SKM-1 (cell line): ENCODE results near the gene FUT7.
A peak's percentile ranks its signal among the peaks of the same experiment; 100 is the strongest.

Experiments used
- DNase-seq: peaks from one replicate; lab custom pipeline; 2025; ENCODE audit not compliant: unreplicated experiment; lab: John Stamatoyannopoulos, UW

The FUT7 gene

DNA sequence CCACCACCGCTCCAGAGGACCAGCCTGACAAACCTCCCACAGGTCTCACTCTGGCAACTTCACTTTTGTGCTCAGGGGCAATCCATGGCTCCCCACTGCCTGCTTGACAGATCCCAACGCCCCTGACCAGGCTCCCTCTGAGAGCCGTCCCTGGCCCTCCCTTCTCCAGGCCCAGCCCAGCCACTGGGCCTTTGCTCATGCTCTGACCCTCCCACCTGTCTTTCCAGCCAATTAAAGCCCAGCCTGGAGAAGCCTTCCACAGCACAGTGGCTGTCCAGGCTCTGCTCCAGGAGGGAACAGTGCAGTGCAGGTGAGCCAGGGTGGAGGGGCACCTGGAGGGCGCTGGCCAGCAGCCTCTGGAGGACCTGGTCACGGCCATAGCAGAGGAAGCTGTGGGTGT, 18.7 kb upstream of the FUT7 start:
- DNase-seq = no peak

GRCh38 chr9:137049544-137050449, 17.9 kb upstream of the FUT7 start:
- DNase-seq = peak; percentile 75

GRCh38 chr9:137048655-137049543, 17.0 kb upstream of the FUT7 start:
- no peak for DNase-seq

DNA sequence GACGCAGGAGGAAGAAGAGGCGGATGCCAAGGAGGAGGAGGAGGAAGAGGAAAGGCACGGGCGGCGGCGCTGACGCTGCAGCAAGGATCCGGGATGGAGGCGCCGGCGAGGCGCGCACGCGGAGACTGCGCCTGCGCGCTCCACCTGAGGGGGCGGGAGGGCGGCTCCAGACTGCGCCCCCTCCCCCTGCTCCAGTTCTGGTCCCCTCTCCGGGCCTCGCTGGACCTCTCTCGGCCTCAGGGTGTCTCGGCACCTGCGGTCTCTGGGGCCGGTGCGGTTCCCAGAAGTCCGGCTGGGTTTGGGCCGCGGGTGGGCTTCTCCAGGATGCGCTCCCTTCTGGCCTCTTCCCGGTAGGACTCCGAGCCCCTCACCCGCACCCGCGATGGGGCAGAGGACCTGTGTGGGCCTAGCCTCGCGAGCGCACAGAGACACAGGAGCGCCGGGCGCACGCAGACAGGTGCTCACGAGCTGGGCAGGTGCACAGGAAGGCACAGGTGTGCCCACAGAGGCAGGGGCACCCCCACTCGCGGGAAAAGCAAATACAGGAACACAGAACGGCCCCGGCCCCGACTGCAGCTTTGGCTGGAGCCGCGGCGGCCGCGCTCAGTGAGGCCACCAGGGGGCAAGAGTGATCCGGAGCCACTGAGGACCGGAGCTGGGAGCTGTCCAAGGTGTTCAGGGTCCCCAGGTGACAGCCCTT, 14.3 kb upstream of the FUT7 start, which contains the start of gene NPDC1:
Gene NPDC1 (minus strand): TSS at position 90 of the 700 bp plus-strand sequence. CDS start 188 bp downstream, outside the sequence.
- peak; percentile 68 for DNase-seq

DNA sequence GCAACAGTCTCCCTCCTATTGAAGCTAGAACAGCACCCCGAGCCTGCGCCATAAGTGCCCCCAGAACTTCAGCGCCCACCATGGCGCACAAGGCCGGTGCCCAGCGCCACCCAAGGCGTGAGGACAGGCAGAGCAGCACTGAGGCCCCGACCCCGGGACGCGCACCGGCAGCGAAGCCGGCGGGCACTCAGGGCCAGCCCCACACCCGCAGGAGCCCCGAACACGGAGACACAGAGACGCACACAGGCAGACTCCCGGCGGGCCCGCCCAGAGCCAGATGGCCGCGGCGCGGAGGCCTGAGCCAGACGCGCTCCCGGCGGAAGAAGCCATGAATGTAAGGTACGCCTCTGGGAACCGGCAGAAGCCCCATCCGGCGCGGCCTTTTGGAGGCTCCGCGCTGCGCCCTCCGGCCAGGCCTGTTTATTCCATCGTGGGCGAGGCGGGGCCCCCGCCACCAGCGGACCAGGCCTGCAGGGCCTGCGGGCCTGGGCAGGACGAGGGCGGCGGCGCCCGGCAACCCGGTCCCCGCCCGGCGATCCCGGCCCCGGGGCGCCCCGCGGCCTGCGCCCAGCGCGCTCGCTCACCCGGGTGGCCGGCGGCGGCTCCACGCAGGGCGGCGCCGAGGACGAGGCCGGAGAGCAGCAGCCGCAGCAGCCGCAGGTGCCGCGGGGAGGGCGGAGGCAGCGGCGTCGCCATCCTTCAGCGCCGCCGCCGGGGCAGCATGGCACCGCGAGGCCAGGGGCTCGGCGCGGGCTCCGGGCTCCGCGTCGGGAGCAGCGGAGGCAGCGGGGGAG, 13.6 kb upstream of the FUT7 start:
- no peak for DNase-seq

DNA sequence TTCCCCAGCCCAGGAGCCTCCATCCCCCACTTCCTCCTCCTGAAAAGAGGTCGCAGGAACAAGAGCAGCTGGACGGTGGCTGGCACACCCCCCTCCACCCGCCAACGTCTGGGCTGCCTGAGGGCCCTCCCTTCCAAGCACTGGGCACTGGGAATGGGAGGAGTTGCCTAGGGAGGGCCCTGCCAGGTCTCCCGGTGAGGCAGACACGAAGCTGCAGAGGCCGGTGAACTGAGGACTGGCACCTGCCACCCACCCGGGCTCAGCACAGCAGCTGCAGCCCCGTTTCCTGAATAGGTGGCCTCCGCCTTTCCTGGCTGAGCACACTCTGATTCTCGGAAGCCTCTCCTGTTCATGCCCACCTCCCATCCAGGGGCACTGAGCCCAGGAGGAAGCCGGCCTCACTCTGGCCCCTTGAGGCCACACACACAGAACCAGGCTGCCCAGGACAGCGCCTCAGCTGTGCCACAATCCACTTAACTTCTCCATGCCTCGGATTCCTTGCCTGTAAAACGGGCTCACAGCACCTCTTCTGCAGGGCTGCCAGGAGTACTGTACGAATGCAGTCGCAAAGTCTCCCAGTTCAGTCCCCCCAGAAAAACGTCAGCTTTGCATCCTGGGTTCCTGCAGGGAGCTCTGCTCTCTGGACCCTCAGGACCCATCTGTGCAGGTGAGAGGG, 12.8 kb upstream of the FUT7 start:
- no peak for DNase-seq

GRCh38 chr9:137044037-137044436, 12.1 kb upstream of the FUT7 start:
- DNase-seq = no peak

DNA sequence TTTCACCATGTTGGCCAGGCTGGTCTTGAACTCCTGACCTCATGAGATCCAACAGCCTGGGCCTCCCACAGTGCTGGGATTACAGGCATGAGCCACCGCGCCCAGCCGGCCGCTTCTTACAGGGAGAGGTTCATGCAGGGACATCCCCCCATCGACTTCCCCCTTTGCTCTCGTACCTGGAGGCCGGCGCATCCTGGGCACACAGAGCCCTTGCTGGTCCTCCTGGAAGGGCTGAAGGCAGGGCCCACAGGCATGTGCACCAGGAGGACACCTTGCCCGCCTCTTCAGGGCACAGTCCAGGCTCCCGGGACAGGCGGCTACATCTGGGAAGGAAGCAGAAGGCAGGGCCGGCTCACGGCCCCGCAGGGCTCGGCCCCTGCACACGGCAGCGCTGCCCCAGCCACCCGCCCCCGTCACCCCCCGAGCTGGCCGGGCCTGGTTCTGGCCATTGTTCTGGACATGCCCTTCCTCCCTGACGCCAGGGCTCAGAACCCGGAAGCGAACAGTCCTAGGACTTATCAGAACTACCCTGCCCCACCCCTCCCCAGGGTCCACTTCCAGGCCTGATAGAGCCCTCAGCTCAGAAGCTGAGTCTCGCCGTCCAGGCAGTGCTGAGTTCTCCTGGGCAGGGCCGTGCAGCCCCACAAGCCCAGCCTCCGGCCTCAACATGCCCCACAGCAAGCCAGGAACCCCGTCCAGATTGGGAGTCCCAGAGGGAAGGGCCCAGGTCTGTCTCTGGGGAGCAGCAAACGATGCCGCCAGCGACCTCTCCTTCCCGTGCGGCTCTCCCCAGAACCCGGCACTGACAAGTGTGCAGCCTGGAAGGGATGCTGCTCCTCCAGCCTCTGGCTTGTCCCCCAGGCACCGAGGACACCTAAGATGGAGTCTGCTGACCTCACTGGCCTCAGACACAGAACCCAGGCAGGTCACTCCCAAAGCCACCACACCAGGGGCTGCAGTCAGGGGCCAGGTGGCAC, 11.2 kb upstream of the FUT7 start:
- no peak for DNase-seq

- no peak for DNase-seq
Observed at GRCh38 chr9:137041124-137041523, 9.2 kb upstream of the FUT7 start.

DNA sequence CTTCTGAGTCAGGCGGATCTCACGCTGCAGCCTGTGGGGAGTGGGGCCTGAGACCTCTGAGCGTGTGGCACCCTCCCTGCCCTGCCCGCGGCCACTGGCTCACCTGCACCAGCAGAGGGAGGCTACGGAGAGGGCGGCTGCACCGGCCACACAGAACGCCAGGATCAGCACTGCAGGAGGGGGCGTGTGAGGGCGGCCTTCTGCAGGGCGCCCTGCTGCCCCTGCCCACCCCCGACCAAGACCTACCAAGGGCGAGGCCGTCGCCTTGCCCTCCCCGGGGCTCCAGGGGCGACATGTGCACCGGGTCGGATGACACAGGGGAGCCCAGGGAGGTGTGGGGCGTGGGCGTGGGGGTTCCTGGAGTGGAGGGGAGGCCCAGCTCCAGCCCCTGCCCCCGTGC, 8.7 kb upstream of the FUT7 start:
- no peak for DNase-seq

DNA sequence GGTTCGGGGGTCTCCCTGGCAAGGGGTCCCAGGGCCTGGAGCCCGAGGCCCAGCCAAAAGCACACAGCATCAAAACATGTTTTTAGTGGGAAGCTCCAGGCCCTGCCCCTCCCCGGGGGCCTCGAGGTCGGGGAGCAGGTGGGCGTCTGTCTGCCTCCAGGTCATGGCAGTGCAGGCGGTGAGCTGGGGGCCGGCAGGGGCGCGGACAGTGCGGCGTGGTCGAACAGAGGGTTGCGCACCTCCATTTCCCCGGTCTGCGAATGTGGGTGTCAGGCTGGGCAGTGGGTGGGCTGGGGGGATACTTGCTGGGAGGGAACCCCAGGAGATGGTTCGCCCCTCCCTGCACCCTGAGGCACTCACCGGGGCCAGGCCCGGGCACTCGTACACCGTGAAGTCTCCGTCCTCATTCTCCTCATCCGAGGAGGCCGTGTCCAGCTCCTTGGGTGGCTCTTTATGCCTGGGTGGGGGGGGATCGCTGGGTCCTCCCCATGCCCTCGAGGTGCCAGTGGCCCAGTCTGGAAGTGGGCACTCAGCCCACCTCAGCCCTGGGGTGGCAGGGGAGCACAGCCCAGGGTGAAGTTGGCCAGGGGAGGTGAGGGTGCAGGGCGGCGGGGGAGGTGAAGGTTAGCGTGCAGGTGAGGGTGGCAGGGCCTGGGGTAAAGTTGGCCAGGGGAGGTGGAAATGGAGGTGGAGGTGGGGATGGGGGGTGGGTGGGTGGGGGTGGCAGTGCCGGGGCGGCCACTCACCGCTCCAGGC, 7.9 kb upstream of the FUT7 start:
- no peak for DNase-seq

DNA sequence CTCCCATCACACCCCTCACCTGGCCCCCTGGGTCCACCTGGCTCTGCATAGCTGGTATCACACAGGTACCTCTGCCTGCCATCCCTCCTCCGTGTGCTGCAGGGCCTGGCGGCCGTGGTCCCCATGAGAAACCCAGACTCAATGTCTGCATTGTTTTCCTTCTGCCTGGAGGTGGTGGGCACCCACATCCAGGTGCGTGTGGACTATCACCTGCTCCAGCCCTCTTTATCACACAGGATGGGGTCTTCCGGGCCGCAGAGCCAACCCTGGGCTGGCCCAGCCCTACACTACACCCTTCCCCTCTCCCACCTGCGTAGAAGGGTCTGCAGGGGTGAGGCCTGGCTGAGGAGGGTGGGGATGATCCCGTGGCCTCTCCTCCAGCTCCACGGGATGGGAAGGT, 7.0 kb upstream of the FUT7 start:
- DNase-seq = no peak

DNA sequence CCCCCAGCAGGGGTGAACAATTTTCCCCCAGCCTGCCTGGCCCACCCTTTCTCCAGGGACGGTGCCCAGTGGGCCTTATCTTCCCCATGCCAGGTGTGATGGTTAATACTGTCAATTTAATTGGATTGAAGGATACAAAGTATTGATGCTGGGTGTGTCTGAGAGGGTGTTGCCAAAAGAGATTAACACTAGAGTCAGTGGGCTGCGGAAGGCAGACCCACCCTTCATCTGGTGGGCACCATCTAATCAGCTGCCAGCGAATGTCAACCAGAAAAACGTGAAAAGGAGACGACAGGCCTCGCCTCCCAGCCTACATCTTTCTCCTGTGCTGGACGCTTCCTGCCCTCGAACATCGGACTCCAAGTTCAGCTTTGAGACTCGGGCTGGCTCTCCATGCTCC, 5.6 kb upstream of the FUT7 start:
- DNase-seq = no peak

DNA sequence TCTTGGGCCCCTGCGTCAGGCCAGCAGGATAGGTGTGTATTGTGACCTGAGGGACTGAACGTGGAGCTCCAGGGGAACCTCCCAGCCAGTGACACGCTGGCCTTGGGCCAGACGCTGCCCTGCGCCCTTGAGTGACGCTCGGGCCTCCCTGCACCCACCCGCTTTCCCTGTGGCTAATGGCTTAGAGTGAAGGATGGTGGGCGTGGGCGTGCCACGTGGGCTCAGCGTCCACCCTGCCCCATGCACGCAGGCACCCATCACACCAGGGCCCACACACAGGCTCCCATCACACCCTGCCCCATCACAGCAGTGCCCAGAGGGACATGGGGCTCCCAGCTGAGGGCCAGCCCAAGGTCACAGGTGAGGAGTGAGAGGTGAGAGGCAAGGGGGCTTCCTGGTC, 5.1 kb upstream of the FUT7 start:
- DNase-seq = no peak

DNA sequence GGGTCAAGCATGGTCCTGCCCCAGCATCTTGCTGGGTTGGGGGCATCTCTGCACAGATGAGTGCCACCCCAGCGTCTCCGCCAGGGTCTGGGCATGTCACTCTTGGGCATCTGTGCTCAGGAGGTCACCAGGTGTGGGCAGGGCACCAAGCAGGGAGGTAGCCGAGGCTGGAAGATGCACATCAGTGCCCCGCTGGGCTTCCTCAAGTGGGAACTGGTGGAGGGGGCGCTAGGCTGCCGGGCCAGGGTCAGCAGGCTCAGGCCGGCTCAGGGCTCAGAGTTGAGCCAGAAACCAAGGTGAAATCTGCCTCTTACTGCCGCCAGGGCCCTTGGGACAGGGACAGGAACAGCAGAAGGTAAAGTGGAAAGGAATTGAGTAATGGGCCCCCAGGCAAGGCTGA, 4.0 kb upstream of the FUT7 start:
- no peak for DNase-seq

DNA sequence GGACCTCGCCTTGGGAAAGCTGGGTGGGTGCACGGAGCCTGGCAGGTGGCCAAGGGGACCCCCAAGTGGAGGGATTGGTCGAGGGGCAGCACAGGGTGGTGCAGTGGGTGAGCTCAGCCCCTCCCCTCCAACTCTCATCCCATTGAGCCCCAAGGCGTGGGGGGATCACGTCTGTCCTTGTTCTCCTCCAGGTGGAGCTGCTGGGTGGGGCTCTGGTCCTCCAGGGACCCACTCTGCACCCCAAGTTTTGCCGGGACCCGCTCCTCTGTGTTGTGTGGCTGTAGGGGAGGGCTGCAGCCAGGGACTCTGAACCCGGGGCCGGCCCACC, 3.6 kb upstream of the FUT7 start:
- DNase-seq = no peak

GRCh38 chr9:137034709-137035506, 3.0 kb upstream of the FUT7 start:
- DNase-seq = peak; percentile 89
